Peyer's patch (tissue), 4 donors: ENCODE measurements around the gene NFE2L3.

Source experiments
- POLR2A ChIP-seq, 2 donors: fragments of 450-650 bp; IDR thresholded peaks; one replicate each; pipeline ENCODE4 v1.5.1; 2017; ENCODE audit warnings: antibody characterized with exemption in 2 of 2, mild to moderate bottlenecking in 2 of 2, moderate library complexity in 2 of 2
- TF ChIP-seq, protein P1 (sequence below), 6 experiments: fragments of 450-650 bp in 4 of 6; fragments of 200-600 bp in 2 of 6; sonication (generic) in 1 of 6; IDR thresholded peaks; one replicate each; pipeline ENCODE4 v1.5.1; 2017 to 2019; ENCODE audit warnings: antibody characterized with exemption in 6 of 6, mild to moderate bottlenecking in 3 of 6, moderate library complexity in 1 of 6

DNA sequence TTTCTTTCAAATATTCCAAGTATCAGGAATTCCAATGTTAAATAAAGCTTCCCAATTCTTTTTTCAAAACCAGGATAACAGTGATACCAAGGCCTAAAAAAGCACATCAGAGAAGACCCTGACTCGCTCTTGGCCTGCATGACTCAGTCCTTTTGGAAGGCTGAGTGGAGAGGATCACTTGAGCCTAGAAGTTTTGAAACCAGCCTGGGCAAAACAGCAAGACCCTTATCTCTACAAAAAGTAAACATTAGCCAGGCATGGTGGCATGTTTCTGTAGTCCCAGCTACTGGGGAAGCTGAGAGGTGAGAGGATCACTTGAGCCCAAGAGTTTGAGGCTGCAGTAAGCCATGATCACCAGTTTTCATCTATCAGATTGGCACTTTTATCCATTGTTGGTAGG lies 18.7 kb downstream of the NFE2L3 start:
- TF ChIP-seq, protein P1, sequence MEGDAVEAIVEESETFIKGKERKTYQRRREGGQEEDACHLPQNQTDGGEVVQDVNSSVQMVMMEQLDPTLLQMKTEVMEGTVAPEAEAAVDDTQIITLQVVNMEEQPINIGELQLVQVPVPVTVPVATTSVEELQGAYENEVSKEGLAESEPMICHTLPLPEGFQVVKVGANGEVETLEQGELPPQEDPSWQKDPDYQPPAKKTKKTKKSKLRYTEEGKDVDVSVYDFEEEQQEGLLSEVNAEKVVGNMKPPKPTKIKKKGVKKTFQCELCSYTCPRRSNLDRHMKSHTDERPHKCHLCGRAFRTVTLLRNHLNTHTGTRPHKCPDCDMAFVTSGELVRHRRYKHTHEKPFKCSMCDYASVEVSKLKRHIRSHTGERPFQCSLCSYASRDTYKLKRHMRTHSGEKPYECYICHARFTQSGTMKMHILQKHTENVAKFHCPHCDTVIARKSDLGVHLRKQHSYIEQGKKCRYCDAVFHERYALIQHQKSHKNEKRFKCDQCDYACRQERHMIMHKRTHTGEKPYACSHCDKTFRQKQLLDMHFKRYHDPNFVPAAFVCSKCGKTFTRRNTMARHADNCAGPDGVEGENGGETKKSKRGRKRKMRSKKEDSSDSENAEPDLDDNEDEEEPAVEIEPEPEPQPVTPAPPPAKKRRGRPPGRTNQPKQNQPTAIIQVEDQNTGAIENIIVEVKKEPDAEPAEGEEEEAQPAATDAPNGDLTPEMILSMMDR (IDR thresholded peaks at IDR 0.05): no peak
- TF ChIP-seq POLR2A (IDR thresholded peaks at IDR 0.05): no peak
